Stimulated activated naive B cell treated with anti-CD40 and anti-IgM and Interleukin-4, amounts not matched to agents 10 μg/mL and 1 μg/mL and 100 μg/mL, for 72 hours (primary cell): Measurements from ENCODE around the gene MANSC4.
A peak's percentile ranks its signal among the peaks of the same experiment; 100 is the strongest.

ENCODE experiments used
- ATAC-seq, 2 donors: fragments of 150-1000 bp; cut with Tn5 transposase; replicated peaks; 2 replicates each; pipeline ENCODE4 v1.10.0; 2021; ENCODE audit warnings: moderate library complexity in 1 of 2
- DNase-seq: peaks from one replicate; pipeline ENCODE4 v3.0.0; 2021
- H3K27ac Mint-ChIP-seq: one replicate; pipeline ENCODE4 v1.8.0; 2022; ENCODE audit warnings: mild to moderate bottlenecking, mixed read lengths
- H3K27me3 Mint-ChIP-seq, 2 donors: one replicate each; pipeline ENCODE4 v1.8.0; 2022; ENCODE audit warnings: mixed read lengths in 2 of 2
- H3K36me3 Mint-ChIP-seq, 2 donors: one replicate each; pipeline ENCODE4 v1.8.0; 2022; ENCODE audit warnings: mixed read lengths in 2 of 2, mild to moderate bottlenecking in 1 of 2
- H3K4me1 Mint-ChIP-seq, 2 donors: one replicate each; pipeline ENCODE4 v1.8.0; 2022; ENCODE audit warnings: mixed read lengths in 2 of 2, mild to moderate bottlenecking in 1 of 2
- H3K4me3 Mint-ChIP-seq, 2 donors: one replicate each; pipeline ENCODE4 v1.8.0; 2022; ENCODE audit warnings: mild to moderate bottlenecking in 2 of 2, mixed read lengths in 2 of 2, moderate library complexity in 1 of 2
- H3K9me3 Mint-ChIP-seq, 2 donors: one replicate each; pipeline ENCODE4 v1.8.0; 2022; ENCODE audit warnings: mixed read lengths in 2 of 2, mild to moderate bottlenecking in 1 of 2

Gene MANSC4

GRCh38 chr12:27785882-27786570 is 6.0 kb upstream of the MANSC4 start:
- no peak overlapping the region for H3K27ac Mint-ChIP-seq

GRCh38 chr12:27782481-27782880 is 2.4 kb upstream of the MANSC4 start:
- no peak overlapping the region for H3K27ac Mint-ChIP-seq
- no peaks in the 10 kb centered on the region for H3K9me3 Mint-ChIP-seq
- H3K4me3 Mint-ChIP-seq, result no peak overlapping the region
- H3K27me3 Mint-ChIP-seq, result no peaks in the 10 kb centered on the region
- no peak for ATAC-seq
- H3K36me3 Mint-ChIP-seq, result peaks cover 14 to 29% of the 10 kb centered on the region in 2 donors
- peaks cover 17 to 25% of the 10 kb centered on the region in 2 donors for H3K4me1 Mint-ChIP-seq
- DNase-seq, result no peak

More at GRCh38 chr12:27785882-27786570, 6.0 kb upstream of the MANSC4 start:
- Mint-ChIP-seq H3K4me3 (no peak overlapping the region), H3K4me1 (peaks cover 11 to 15% of the 10 kb centered on the region in 2 donors), H3K36me3 (peaks cover 21 to 41% of the 10 kb centered on the region in 2 donors), H3K9me3 (no peaks in the 10 kb centered on the region), H3K27me3 (no peaks in the 10 kb centered on the region)
- DNase-seq (no peak), ATAC-seq (no peak)

GRCh38 chr12:27781680-27782079 is 1.6 kb upstream of the MANSC4 start:
- Mint-ChIP-seq H3K36me3 (peaks cover 14 to 29% of the 10 kb centered on the region in 2 donors), H3K9me3 (no peaks in the 10 kb centered on the region), H3K27me3 (no peaks in the 10 kb centered on the region), H3K4me3 (peak overlapping the region in 1 of 2 donors; percentile 13), H3K4me1 (peaks cover 17 to 25% of the 10 kb centered on the region in 2 donors), H3K27ac (no peak overlapping the region)
- DNase-seq (no peak), ATAC-seq (no peak)

- Mint-ChIP-seq H3K4me3 (peak overlapping the region; percentile 82 to 85), H3K27ac (peak overlapping the region; percentile 71), H3K9me3 (no peaks in the 10 kb centered on the region), H3K27me3 (no peaks in the 10 kb centered on the region), H3K4me1 (peaks cover 17 to 25% of the 10 kb centered on the region in 2 donors), H3K36me3 (peaks cover 14 to 22% of the 10 kb centered on the region in 2 donors)
- ATAC-seq (peak; percentile 48 to 50), DNase-seq (peak; percentile 8)
Measured at GRCh38 chr12:27780612-27781408, 774 bp upstream of the MANSC4 start.

- ATAC-seq, result peak; percentile 29 to 57
- H3K9me3 Mint-ChIP-seq, result no peaks in the 10 kb centered on the region
- H3K4me1 Mint-ChIP-seq, result peaks cover 15 to 21% of the 10 kb centered on the region in 2 donors
- peak overlapping the region; percentile 82 to 85 for H3K4me3 Mint-ChIP-seq
- H3K36me3 Mint-ChIP-seq, result peaks cover 7 to 13% of the 10 kb centered on the region in 2 donors
- peak; percentile 31 for DNase-seq
- no peaks in the 10 kb centered on the region for H3K27me3 Mint-ChIP-seq
- H3K27ac Mint-ChIP-seq, result peak overlapping the region; percentile 85
Measured at GRCh38 chr12:27779416-27779919, 568 bp downstream of the MANSC4 start.

- no peak for DNase-seq
- peaks cover 15 to 21% of the 10 kb centered on the region in 2 donors for H3K4me1 Mint-ChIP-seq
- no peak for ATAC-seq
- peaks cover 6 to 7% of the 10 kb centered on the region in 2 donors for H3K36me3 Mint-ChIP-seq
- H3K9me3 Mint-ChIP-seq, result no peaks in the 10 kb centered on the region
- H3K27me3 Mint-ChIP-seq, result no peaks in the 10 kb centered on the region
- H3K4me3 Mint-ChIP-seq, result no peak overlapping the region
- no peak overlapping the region for H3K27ac Mint-ChIP-seq
Measured at GRCh38 chr12:27778206-27778605, 1.8 kb downstream of the MANSC4 start.

GRCh38 chr12:27777141-27777540 is 2.9 kb downstream of the MANSC4 start:
- Mint-ChIP-seq H3K27ac (no peak overlapping the region), H3K36me3 (peaks cover 0 to 4% of the 10 kb centered on the region in 2 donors), H3K4me3 (no peak overlapping the region), H3K27me3 (no peaks in the 10 kb centered on the region), H3K9me3 (no peaks in the 10 kb centered on the region), H3K4me1 (peaks cover 13 to 21% of the 10 kb centered on the region in 2 donors)
- ATAC-seq (no peak), DNase-seq (no peak)

- ATAC-seq (no peak), DNase-seq (no peak)
- Mint-ChIP-seq H3K27me3 (no peaks in the 10 kb centered on the region), H3K9me3 (no peaks in the 10 kb centered on the region), H3K4me1 (no peaks in the 10 kb centered on the region), H3K36me3 (no peaks in the 10 kb centered on the region), H3K4me3 (no peak overlapping the region), H3K27ac (no peak overlapping the region)
Measured at GRCh38 chr12:27772328-27773049, 7.5 kb downstream of the MANSC4 start.

GRCh38 chr12:27771481-27772327 is 8.3 kb downstream of the MANSC4 start:
- no peak for DNase-seq
- Mint-ChIP-seq H3K27me3 (no peaks in the 10 kb centered on the region), H3K9me3 (no peaks in the 10 kb centered on the region), H3K4me3 (no peak overlapping the region), H3K36me3 (no peaks in the 10 kb centered on the region), H3K27ac (no peak overlapping the region), H3K4me1 (no peaks in the 10 kb centered on the region)
- ATAC-seq, result no peak

GRCh38 chr12:27769142-27769673 is 10.8 kb downstream of the MANSC4 start:
- ATAC-seq (no peak), DNase-seq (no peak)
- Mint-ChIP-seq H3K36me3 (no peaks in the 10 kb centered on the region), H3K27me3 (no peaks in the 10 kb centered on the region), H3K27ac (no peak overlapping the region), H3K4me3 (no peak overlapping the region), H3K9me3 (no peaks in the 10 kb centered on the region), H3K4me1 (no peaks in the 10 kb centered on the region)

GRCh38 chr12:27766587-27766986 is 13.4 kb downstream of the MANSC4 start:
- DNase-seq, result no peak
- Mint-ChIP-seq H3K36me3 (peaks cover 0 to 5% of the 10 kb centered on the region in 2 donors), H3K27ac (no peak overlapping the region), H3K27me3 (no peaks in the 10 kb centered on the region), H3K9me3 (no peaks in the 10 kb centered on the region), H3K4me3 (no peak overlapping the region), H3K4me1 (no peaks in the 10 kb centered on the region)
- ATAC-seq, result no peak

GRCh38 chr12:27762757-27763156 is 17.3 kb downstream of the MANSC4 start:
- H3K27ac Mint-ChIP-seq, result no peak overlapping the region
- peaks cover 0 to 12% of the 10 kb centered on the region in 2 donors for H3K36me3 Mint-ChIP-seq
- DNase-seq, result no peak
- no peak for ATAC-seq
- no peaks in the 10 kb centered on the region for H3K9me3 Mint-ChIP-seq
- H3K27me3 Mint-ChIP-seq, result no peaks in the 10 kb centered on the region
- no peak overlapping the region for H3K4me3 Mint-ChIP-seq
- H3K4me1 Mint-ChIP-seq, result no peaks in the 10 kb centered on the region

- no peak overlapping the region for H3K4me3 Mint-ChIP-seq
- no peak for DNase-seq
- no peaks in the 10 kb centered on the region for H3K27me3 Mint-ChIP-seq
- ATAC-seq, result no peak
- H3K4me1 Mint-ChIP-seq, result no peaks in the 10 kb centered on the region
- H3K27ac Mint-ChIP-seq, result peak overlapping the region; percentile 5
- H3K36me3 Mint-ChIP-seq, result peaks cover 17 to 36% of the 10 kb centered on the region in 2 donors
- no peaks in the 10 kb centered on the region for H3K9me3 Mint-ChIP-seq
Measured at GRCh38 chr12:27756670-27757195, 23.3 kb downstream of the MANSC4 start.
